HEK293 (cell line): ENCODE measurements around the gene TRAF2.

Experiments
- CTCF ChIP-seq: fragments of 450-650 bp; formaldehyde crosslinking; IDR thresholded peaks from 2 replicates; pipeline ENCODE4 v1.5.1; 2016; ENCODE audit warnings: missing biosample characterization, missing genetic modification characterization
- REST ChIP-seq: fragments of 450-650 bp; formaldehyde crosslinking; IDR thresholded peaks from 2 replicates; pipeline ENCODE4 v1.5.1; 2016; ENCODE audit warnings: missing biosample characterization, missing genetic modification characterization
- ZNF239 ChIP-seq: fragments of 450-650 bp; formaldehyde crosslinking; IDR thresholded peaks from 2 replicates; pipeline ENCODE4 v1.5.1; 2016; ENCODE audit warnings: missing biosample characterization, missing genetic modification characterization
- ZNF280D ChIP-seq: fragments of 450-650 bp; formaldehyde crosslinking; IDR thresholded peaks from 2 replicates; pipeline ENCODE4 v1.5.1; 2016; ENCODE audit warnings: missing biosample characterization, missing genetic modification characterization
- ZNF660 ChIP-seq: fragments of 450-650 bp; IDR thresholded peaks from 2 replicates; pipeline ENCODE4 v1.5.1; 2018; ENCODE audit warnings: missing biosample characterization, mild to moderate bottlenecking, missing genetic modification characterization
- ZSCAN5A ChIP-seq: fragments of 450-650 bp; formaldehyde crosslinking; IDR thresholded peaks from 2 replicates; pipeline ENCODE4 v1.5.1; 2016; ENCODE audit warnings: missing biosample characterization, missing genetic modification characterization

DNA sequence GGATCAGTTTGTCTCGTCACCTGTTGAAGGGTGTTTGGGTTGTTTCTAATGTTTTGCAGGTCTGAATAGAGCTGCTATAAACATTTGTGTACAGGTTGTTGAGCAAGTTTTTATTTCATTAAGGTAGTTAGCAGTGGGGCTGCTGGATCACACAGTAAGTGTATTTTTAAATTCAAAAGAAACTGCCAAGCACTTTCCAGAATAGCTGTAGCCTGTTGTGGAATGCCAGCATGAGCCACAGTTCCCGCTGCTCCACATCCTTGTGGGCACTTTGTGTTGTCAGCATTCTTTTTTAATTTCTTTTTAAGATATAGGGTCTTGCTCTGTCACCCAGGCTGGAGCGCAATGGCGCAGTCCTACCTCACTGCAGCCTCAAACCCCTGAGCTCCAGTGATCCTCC lies 43.7 kb downstream of the TRAF2 start:
- TF ChIP-seq ZSCAN5A (tag by site-specific recombination) (no peak), CTCF (tag by site-specific recombination) (no peak), REST (tag by site-specific recombination) (no peak), ZNF660 (tag by site-specific recombination) (no peak), ZNF239 (no peak), ZNF280D (tag by site-specific recombination) (no peak)
